DMS 273 treated with DMSO at 0.1 percent for 48 hours (cell line): ENCODE results near the gene PSMA8.
"Not testable (repeated sequence)": the region's sequence is repeated elsewhere in the genome, so short reads cannot be mapped to it uniquely, and the experiment has no call there.

ENCODE experiments used
- DNase-seq: peaks from one replicate; lab custom pipeline; 2025; lab: John Stamatoyannopoulos, UW

Gene PSMA8

GRCh38 chr18:26233208-26233607 is 99.5 kb downstream of the PSMA8 start:
- DNase-seq: no peak

- not testable (repeated sequence) for DNase-seq
These were observed 103.7 kb downstream of the PSMA8 start for GRCh38 chr18:26237363-26237762.

GRCh38 chr18:26238718-26239117 is 105.0 kb downstream of the PSMA8 start:
- not testable (repeated sequence) for DNase-seq

GRCh38 chr18:26242392-26242791 is 108.7 kb downstream of the PSMA8 start:
- DNase-seq: not testable (repeated sequence)
